Measurements from ENCODE around the gene TCERG1L.

Gene TCERG1L

GRCh38 chr10:131222986-131223385, 88.5 kb downstream of the TCERG1L start:
- no peak for DNase-seq

GRCh38 chr10:131221632-131222277, 89.8 kb downstream of the TCERG1L start:
- DNase-seq, result no peak

GRCh38 chr10:131220601-131221171, 90.8 kb downstream of the TCERG1L start:
- DNase-seq, result no peak

GRCh38 chr10:131219955-131220489, 91.5 kb downstream of the TCERG1L start:
- no peak for DNase-seq

- DNase-seq, result no peak
These were observed 92.0 kb downstream of the TCERG1L start for GRCh38 chr10:131219584-131219886.

GRCh38 chr10:131218811-131219583, 92.5 kb downstream of the TCERG1L start:
- DNase-seq, result no peak

GRCh38 chr10:131216681-131217230, 94.8 kb downstream of the TCERG1L start:
- no peak for DNase-seq

GRCh38 chr10:131215776-131216175, 95.7 kb downstream of the TCERG1L start:
- no peak for DNase-seq

- no peak for DNase-seq
These were observed 96.8 kb downstream of the TCERG1L start for GRCh38 chr10:131214521-131215244.

- DNase-seq, result no peak
These were observed 97.6 kb downstream of the TCERG1L start for GRCh38 chr10:131213741-131214505.

GRCh38 chr10:131212763-131213325, 98.7 kb downstream of the TCERG1L start:
- no peak for DNase-seq

GRCh38 chr10:131211965-131212619, 99.4 kb downstream of the TCERG1L start:
- DNase-seq, result no peak

GRCh38 chr10:131211559-131211958, 100.0 kb downstream of the TCERG1L start:
- DNase-seq, result no peak

- DNase-seq, result no peak
These were observed 100.4 kb downstream of the TCERG1L start for GRCh38 chr10:131211146-131211545.

GRCh38 chr10:131210181-131210580, 101.3 kb downstream of the TCERG1L start:
- no peak for DNase-seq

- DNase-seq, result peak; percentile 3
These were observed 103.7 kb downstream of the TCERG1L start for GRCh38 chr10:131207584-131208532.

- peak; percentile 6 for DNase-seq
These were observed 104.3 kb downstream of the TCERG1L start for GRCh38 chr10:131207176-131207575.

GRCh38 chr10:131206111-131206995, 105.2 kb downstream of the TCERG1L start:
- DNase-seq, result peak; percentile 1

GRCh38 chr10:131205556-131205955, 106.0 kb downstream of the TCERG1L start:
- peak; percentile 2 for DNase-seq

Data from activated CD4-positive, alpha-beta T cell treated with anti-CD3 and anti-CD28 coated beads for 1 hour (primary cell).